Activated CD8-positive, alpha-beta T cell treated with anti-CD3 and anti-CD28 coated beads for 36 hours (primary cell): ENCODE data around the gene ZBP1. TPM values are rescaled to one million over a fixed set of nuclear protein-coding genes. Genes with fewer than 3 reads are reported as not detected.

Experiments
- ATAC-seq: fragments of 200-7000 bp; cut with Tn5 transposase; one replicate; pipeline ENCODE4 v1.10.0; 2021; ENCODE audit warnings: mild to moderate bottlenecking, moderate library complexity
- CTCF ChIA-PET: fragments of 350-600 bp; sonication (Branson Sonifier 250); formaldehyde crosslinking; loops from one replicate; lab custom pipeline; 2021; ENCODE audit warnings: antibody characterized with exemption; lab: Charles Lee
- POLR2A ChIA-PET: fragments of 350-600 bp; sonication (Branson Sonifier 250); formaldehyde crosslinking; loops from one replicate; lab custom pipeline; 2021; ENCODE audit warnings: antibody characterized with exemption; lab: Charles Lee
- DNase-seq: peaks from one replicate; pipeline ENCODE4 v3.0.0-alpha.2; 2020
- H3K27ac Mint-ChIP-seq: one replicate; pipeline ENCODE4 v1.8.0; 2021; ENCODE audit warnings: mild to moderate bottlenecking, mixed read lengths
- H3K27me3 Mint-ChIP-seq: one replicate; pipeline ENCODE4 v1.8.0; 2021; ENCODE audit warnings: mixed read lengths
- H3K36me3 Mint-ChIP-seq: one replicate; pipeline ENCODE4 v1.8.0; 2021; ENCODE audit warnings: low read depth, mixed read lengths
- H3K4me1 Mint-ChIP-seq: one replicate; pipeline ENCODE4 v1.8.0; 2021; ENCODE audit warnings: low read depth, mixed read lengths
- H3K4me3 Mint-ChIP-seq: one replicate; pipeline ENCODE4 v1.8.0; 2021; ENCODE audit warnings: mild to moderate bottlenecking, moderate library complexity, mixed read lengths
- H3K9me3 Mint-ChIP-seq: one replicate; pipeline ENCODE4 v1.8.0; 2021; ENCODE audit warnings: mixed read lengths
- intact Hi-C: fragments of 100-400 bp; cut with micrococcal nuclease; formaldehyde crosslinking; loops from one replicate; pipeline ENCODE4 v1.10.0; 2022
- total RNA-seq, 2 experiments: library from RNA; stranded (reverse); gene quantifications; one replicate each; pipeline ENCODE4 v1.2.3, GENCODE V29; 2021
- TF ChIP-seq, protein P1 (sequence below): fragments of 200-600 bp; IDR thresholded peaks from one replicate; pipeline ENCODE4 v1.8.0; 2022; ENCODE audit warnings: antibody characterized with exemption, mild to moderate bottlenecking

The ZBP1 gene
- total RNA-seq, 2 experiments from 2014 or later, result 0.11 to 0.56 TPM

DNA sequence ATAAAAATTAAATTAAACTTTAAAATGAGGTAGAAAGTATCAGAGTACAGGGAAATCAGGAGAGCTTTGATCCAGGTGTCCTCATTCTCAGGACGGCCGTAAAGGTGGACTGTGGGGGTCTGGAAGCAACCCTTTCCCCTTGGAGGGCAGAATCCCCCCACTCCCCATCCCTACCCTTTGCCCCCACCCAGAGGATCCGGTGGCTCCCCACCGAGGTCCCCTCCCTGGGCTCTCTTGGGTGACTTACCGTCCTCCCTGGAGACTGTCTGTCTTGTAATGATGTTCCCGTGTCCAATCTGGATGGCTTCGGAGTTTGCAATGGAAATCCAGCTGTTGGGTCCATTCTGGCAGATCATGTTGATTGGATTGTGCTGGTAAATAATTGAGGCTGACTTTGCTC lies 7.3 kb downstream of the ZBP1 start:
- Mint-ChIP-seq H3K27me3 (no peaks in the 10 kb centered on the region), H3K27ac (no peak overlapping the region), H3K36me3 (no peaks in the 10 kb centered on the region), H3K4me1 (peaks cover 12% of the 10 kb centered on the region), H3K4me3 (no peak overlapping the region), H3K9me3 (no peaks in the 10 kb centered on the region)
- intact Hi-C loops, result no loop called here
- ChIA-PET POLR2A (interaction anchor here (1.4 kb wide), 1 partner anchor 16 kb away, joined by 3 read pairs; no protein-coding TSS in a partner anchor), CTCF (interaction anchor here (1.3 to 1.4 kb wide), 2 partner anchors 15 to 16 kb away, joined by 4 read pairs; no protein-coding TSS in a partner anchor)
- ATAC-seq, result no peak
- TF ChIP-seq, protein P1, sequence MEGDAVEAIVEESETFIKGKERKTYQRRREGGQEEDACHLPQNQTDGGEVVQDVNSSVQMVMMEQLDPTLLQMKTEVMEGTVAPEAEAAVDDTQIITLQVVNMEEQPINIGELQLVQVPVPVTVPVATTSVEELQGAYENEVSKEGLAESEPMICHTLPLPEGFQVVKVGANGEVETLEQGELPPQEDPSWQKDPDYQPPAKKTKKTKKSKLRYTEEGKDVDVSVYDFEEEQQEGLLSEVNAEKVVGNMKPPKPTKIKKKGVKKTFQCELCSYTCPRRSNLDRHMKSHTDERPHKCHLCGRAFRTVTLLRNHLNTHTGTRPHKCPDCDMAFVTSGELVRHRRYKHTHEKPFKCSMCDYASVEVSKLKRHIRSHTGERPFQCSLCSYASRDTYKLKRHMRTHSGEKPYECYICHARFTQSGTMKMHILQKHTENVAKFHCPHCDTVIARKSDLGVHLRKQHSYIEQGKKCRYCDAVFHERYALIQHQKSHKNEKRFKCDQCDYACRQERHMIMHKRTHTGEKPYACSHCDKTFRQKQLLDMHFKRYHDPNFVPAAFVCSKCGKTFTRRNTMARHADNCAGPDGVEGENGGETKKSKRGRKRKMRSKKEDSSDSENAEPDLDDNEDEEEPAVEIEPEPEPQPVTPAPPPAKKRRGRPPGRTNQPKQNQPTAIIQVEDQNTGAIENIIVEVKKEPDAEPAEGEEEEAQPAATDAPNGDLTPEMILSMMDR, result no peak
- DNase-seq, result no peak

DNA sequence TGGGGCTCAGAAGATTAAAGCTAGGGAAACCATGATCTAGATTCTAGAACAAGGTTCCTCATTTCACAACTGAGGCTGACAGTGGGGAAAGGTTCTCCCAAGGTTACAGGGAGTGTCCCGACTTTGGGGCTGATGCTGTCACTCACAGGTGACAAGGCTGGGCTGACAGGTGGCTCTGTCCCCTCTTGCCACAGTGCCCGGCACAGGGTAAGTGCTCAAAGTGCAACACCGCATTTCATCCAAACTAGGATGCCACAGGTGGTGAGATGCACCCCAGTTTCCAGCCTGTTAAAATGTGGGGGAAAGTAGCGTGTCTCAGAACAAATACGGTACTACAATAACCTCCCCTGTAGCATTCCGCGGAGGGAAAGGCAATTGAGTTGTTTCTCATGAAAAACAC lies 7.8 kb downstream of the ZBP1 start:
- TF ChIP-seq, protein P1, result no peak

DNA sequence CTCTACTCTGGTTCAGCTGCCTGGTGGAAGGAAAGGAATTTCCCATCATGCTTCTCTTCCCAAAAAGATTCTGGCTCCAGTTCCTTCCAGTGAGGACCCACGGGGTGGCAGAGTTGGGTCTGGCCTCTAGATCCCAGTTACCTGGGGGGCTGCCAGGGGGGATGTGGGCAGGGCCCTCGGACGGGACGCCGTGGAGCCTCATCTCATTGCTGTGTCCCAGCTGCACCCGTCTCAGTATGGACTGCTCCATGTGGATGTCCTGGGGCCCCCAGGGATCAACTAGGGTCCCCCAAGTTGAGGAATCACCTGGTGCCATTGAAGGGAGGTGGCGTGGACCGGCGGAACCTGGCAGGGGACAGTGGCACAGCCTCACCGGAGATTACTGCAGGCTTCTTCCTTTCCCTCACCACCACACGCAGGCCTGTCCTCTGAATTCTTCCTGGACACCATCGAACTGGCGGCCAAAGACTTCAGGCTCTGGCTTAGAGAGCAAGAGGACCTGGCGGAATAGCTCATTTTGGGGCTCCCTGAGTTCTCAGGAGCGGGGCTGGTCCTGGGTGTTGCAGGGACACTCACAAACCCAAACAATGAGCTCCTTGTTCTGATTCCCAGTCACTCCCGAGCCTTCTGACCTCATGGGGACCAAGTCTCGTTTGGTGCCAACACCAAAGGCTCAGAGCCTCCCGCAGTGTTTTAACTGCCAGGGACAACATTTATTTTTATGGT lies 8.5 kb downstream of the ZBP1 start:
- POLR2A ChIA-PET, result interaction anchor here (0.5 to 1.4 kb wide), 2 partner anchors 9 to 17 kb away, joined by 3 read pairs; partner anchors contain the start of gene ZBP1
- no peaks in the 10 kb centered on the region for H3K27me3 Mint-ChIP-seq
- H3K9me3 Mint-ChIP-seq, result no peaks in the 10 kb centered on the region
- TF ChIP-seq, protein P1, result no peak
- DNase-seq (no peak), ATAC-seq (no peak)
- CTCF ChIA-PET, result interaction anchor here (0.6 to 2.4 kb wide), 5 partner anchors 10 to 113 kb away, joined by 3 to 6 read pairs (median 4); no protein-coding TSS in a partner anchor
- no peak overlapping the region for H3K27ac Mint-ChIP-seq
- intact Hi-C loops, result no loop called here
- H3K36me3 Mint-ChIP-seq, result no peaks in the 10 kb centered on the region
- peaks cover under 1% of the 10 kb centered on the region for H3K4me1 Mint-ChIP-seq
- H3K4me3 Mint-ChIP-seq, result no peak overlapping the region

More for the DNA sequence above, 7.8 kb downstream of the ZBP1 start:
- intact Hi-C loops, result no loop called here
- no peaks in the 10 kb centered on the region for H3K9me3 Mint-ChIP-seq
- H3K36me3 Mint-ChIP-seq, result no peaks in the 10 kb centered on the region
- peaks cover 7% of the 10 kb centered on the region for H3K4me1 Mint-ChIP-seq
- no peak for ATAC-seq
- H3K27ac Mint-ChIP-seq, result no peak overlapping the region
- no peak overlapping the region for H3K4me3 Mint-ChIP-seq
- no peaks in the 10 kb centered on the region for H3K27me3 Mint-ChIP-seq
- ChIA-PET CTCF (interaction anchor here (0.9 to 1.4 kb wide), 3 partner anchors 11 to 16 kb away, joined by 3 to 4 read pairs (median 4); no protein-coding TSS in a partner anchor), POLR2A (interaction anchor here (1.4 kb wide), 1 partner anchor 17 kb away, joined by 3 read pairs; no protein-coding TSS in a partner anchor)
- DNase-seq, result no peak

DNA sequence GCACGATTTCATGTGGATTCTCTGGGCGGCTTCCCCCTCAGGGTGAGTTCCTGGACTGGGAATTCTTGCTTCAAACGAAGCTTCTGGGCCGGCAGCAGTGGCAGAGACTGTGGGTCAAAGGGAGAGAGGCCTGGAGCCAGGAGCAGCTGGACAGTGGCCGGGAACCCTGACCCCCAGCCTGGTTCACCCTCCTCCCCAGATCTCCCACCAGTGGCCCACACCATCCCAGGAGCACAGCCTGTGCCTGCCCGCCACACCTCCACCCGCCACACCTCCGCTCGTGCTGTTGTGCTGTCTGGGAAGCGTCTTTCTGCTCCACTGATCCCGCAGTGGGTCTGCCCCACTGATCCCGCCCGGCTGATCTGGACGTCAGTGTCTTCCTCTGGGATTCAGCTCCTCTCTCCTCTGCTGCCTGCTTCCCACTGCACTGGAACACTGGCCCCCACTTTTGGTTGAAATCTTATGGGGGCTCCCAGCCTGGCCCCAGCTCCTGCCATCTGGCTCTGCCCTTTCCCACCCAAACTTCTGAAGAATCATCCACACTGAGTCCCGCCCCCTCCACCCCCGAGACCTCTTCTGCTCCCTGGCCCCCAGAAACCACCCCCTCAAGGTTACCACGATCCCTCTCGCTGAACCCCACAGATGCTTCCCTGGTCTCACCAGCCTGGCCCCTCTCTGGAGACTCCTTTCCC lies 9.8 kb downstream of the ZBP1 start:
- POLR2A ChIA-PET, result no interaction called here
- CTCF ChIA-PET, result interaction anchor here (0.9 to 2.4 kb wide), 3 partner anchors 9 to 228 kb away, joined by 3 to 6 read pairs (median 3); no protein-coding TSS in a partner anchor
- intact Hi-C loops, result no loop called here

More for the DNA sequence above, 9.8 kb downstream of the ZBP1 start:
- no peak for DNase-seq
- Mint-ChIP-seq H3K4me1 (peaks cover 6% of the 10 kb centered on the region), H3K27me3 (no peaks in the 10 kb centered on the region), H3K27ac (no peak overlapping the region), H3K4me3 (no peak overlapping the region), H3K9me3 (no peaks in the 10 kb centered on the region), H3K36me3 (no peaks in the 10 kb centered on the region)
- ATAC-seq, result no peak
- TF ChIP-seq, protein P1, result no peak
